Caco-2 (cell line): ENCODE results near the gene FBXO34. TPM values are rescaled to one million over a fixed set of nuclear protein-coding genes. Genes with fewer than 3 reads are reported as not detected.
"Not testable (repeated sequence)": the region's sequence is repeated elsewhere in the genome, so short reads cannot be mapped to it uniquely, and the experiment has no call there.

Source experiments
- BruUV-seq: library from RNA; stranded (reverse); fragments of 400-500 nt; replicated peaks from 2 replicates; lab custom pipeline; 2021; lab: Mats Ljungman, UMichigan
- CTCF ChIA-PET: fragments of 300-600 bp; sonication (Branson Sonifier 250); formaldehyde crosslinking; loops from one replicate; lab custom pipeline; 2022; ENCODE audit warnings: antibody characterized with exemption; lab: Charles Lee
- POLR2A ChIA-PET: fragments of 300-600 bp; sonication (Branson Sonifier 250); formaldehyde crosslinking; loops from one replicate; lab custom pipeline; 2022; ENCODE audit warnings: antibody characterized with exemption; lab: Charles Lee
- DNase-seq, 2 experiments: peaks; one replicate each; pipeline versions ENCODE4 v3.0.0 to v3.0.0-alpha.2; 2020 to 2022
- H3K27me3 ChIP-seq: replicated peaks from 2 replicates; pipeline ENCODE4 v1.6.0; 2011; ENCODE audit warnings: low read length; ENCODE audit not compliant: control insufficient read depth, insufficient read depth
- H3K36me3 ChIP-seq: 2 replicates; pipeline ENCODE4 v1.5.1; 2011; ENCODE audit warnings: low read length; ENCODE audit not compliant: control insufficient read depth, insufficient read depth
- H3K4me1 ChIP-seq: fragments of 250-450 bp; sonication (Bioruptor Pico); 2 replicates; pipeline ENCODE4 v1.5.1; 2020; ENCODE audit warnings: mild to moderate bottlenecking
- H3K4me3 ChIP-seq: 2 replicates; pipeline ENCODE4 v1.5.1; 2011; ENCODE audit warnings: low read depth, mild to moderate bottlenecking, control low read depth, low read length
- H3K9me3 ChIP-seq: fragments of 250-450 bp; sonication (Bioruptor Pico); 2 replicates; pipeline ENCODE4 v1.5.1; 2020; ENCODE audit warnings: mild to moderate bottlenecking, moderate library complexity
- H3K27ac Mint-ChIP-seq: one replicate; pipeline ENCODE4 v1.8.0; 2022; ENCODE audit warnings: mixed read lengths; ENCODE audit not compliant: unreplicated experiment
- H3K27me3 Mint-ChIP-seq: one replicate; pipeline ENCODE4 v1.8.0; 2022; ENCODE audit warnings: mixed read lengths; ENCODE audit not compliant: insufficient read depth, unreplicated experiment
- H3K36me3 Mint-ChIP-seq: one replicate; pipeline ENCODE4 v1.8.0; 2022; ENCODE audit warnings: mild to moderate bottlenecking, mixed read lengths; ENCODE audit not compliant: insufficient read depth, unreplicated experiment
- H3K4me1 Mint-ChIP-seq: one replicate; pipeline ENCODE4 v1.8.0; 2022; ENCODE audit warnings: low read depth, mixed read lengths; ENCODE audit not compliant: unreplicated experiment
- H3K4me3 Mint-ChIP-seq: one replicate; pipeline ENCODE4 v1.8.0; 2022; ENCODE audit warnings: mild to moderate bottlenecking, moderate library complexity, mixed read lengths; ENCODE audit not compliant: unreplicated experiment
- H3K9me3 Mint-ChIP-seq: one replicate; pipeline ENCODE4 v1.8.0; 2022; ENCODE audit warnings: mixed read lengths; ENCODE audit not compliant: unreplicated experiment
- CTCF ChIP-seq, 2 experiments: fragments of 200-600 bp in 1 of 2; IDR thresholded peaks; 1 replicate in 1 of 2; 2 replicates in 1 of 2; pipeline versions ENCODE4 v1.5.1 to v1.8.0; 2011 to 2022; ENCODE audit warnings: antibody characterized with exemption in 1 of 2, control low read depth in 1 of 2, inconsistent platforms in 1 of 2, low read depth in 1 of 2, low read length in 1 of 2, mild to moderate bottlenecking in 1 of 2, moderate library complexity in 1 of 2; ENCODE audit not compliant: insufficient read depth in 1 of 2, severe bottlenecking in 1 of 2, unreplicated experiment in 1 of 2
- intact Hi-C: fragments of 100-400 bp; cut with micrococcal nuclease; formaldehyde crosslinking; loops from one replicate; pipeline ENCODE4 v1.10.0; 2022; ENCODE audit not compliant: unreplicated experiment
- total RNA-seq: library from RNA; stranded (reverse); gene quantifications from 2 replicates; pipeline ENCODE4 v1.2.3, GENCODE V29; 2022

Gene FBXO34
- total RNA-seq, 1 experiment from 2014 or later: 23.7 TPM

GRCh38 chr14:55381561-55381960 is 110.3 kb downstream of the FBXO34 start:
- CTCF ChIA-PET: interaction anchor here (1.0 kb wide), 1 partner anchor 27 kb away, joined by 8 read pairs; no protein-coding TSS in a partner anchor
- no TSS peak for BruUV-seq
- POLR2A ChIA-PET: no interaction called here

GRCh38 chr14:55382483-55382882 is 111.3 kb downstream of the FBXO34 start:
- intact Hi-C loops: no loop called here
- TF ChIP-seq CTCF (IDR thresholded peaks at IDR 0.05; ENCODE audit: insufficient read depth in 1 of 2, low read depth in 1 of 2, low read length in 1 of 2, severe bottlenecking in 1 of 2, unreplicated experiment in 1 of 2): no peak
- Histone ChIP-seq H3K4me3 (no peak overlapping the region), H3K36me3 (peaks cover 2% of the 10 kb centered on the region; the same call in 1 of the 2 replicates), H3K27me3 (no peaks in the 10 kb centered on the region), H3K9me3 (no peaks in the 10 kb centered on the region), H3K4me1 (peaks cover 29% of the 10 kb centered on the region)
- H3K9me3 Mint-ChIP-seq: no peaks in the 10 kb centered on the region
- CTCF ChIA-PET: no interaction called here
- H3K36me3 Mint-ChIP-seq: peaks cover 29% of the 10 kb centered on the region
- H3K4me1 Mint-ChIP-seq: peaks cover 14% of the 10 kb centered on the region
- H3K4me3 Mint-ChIP-seq: no peak overlapping the region
- peak in 1 of 2 experiments; percentile 4 for DNase-seq
- no TSS peak for BruUV-seq
- H3K27ac Mint-ChIP-seq: no peak overlapping the region
- H3K27me3 Mint-ChIP-seq: no peaks in the 10 kb centered on the region
- POLR2A ChIA-PET: no interaction called here

More at GRCh38 chr14:55381561-55381960, 110.3 kb downstream of the FBXO34 start:
- H3K27me3 ChIP-seq: no peaks in the 10 kb centered on the region
- Mint-ChIP-seq H3K27me3 (no peaks in the 10 kb centered on the region), H3K4me3 (no peak overlapping the region), H3K27ac (peak overlapping the region; percentile 71), H3K4me1 (peaks cover 14% of the 10 kb centered on the region), H3K36me3 (peaks cover 38% of the 10 kb centered on the region), H3K9me3 (no peaks in the 10 kb centered on the region)
- DNase-seq: no peak
- no peaks in the 10 kb centered on the region for H3K9me3 ChIP-seq
- no peak for TF ChIP-seq CTCF (IDR thresholded peaks at IDR 0.05; ENCODE audit: insufficient read depth in 1 of 2, low read depth in 1 of 2, low read length in 1 of 2, severe bottlenecking in 1 of 2, unreplicated experiment in 1 of 2)
- peaks cover 29% of the 10 kb centered on the region for H3K4me1 ChIP-seq
- intact Hi-C loops: no loop called here
- H3K36me3 ChIP-seq: no peaks in the 10 kb centered on the region; the same call in 1 of the 2 replicates
- H3K4me3 ChIP-seq: no peak overlapping the region

- peaks cover 29% of the 10 kb centered on the region for H3K4me1 ChIP-seq
- BruUV-seq, H3K4me3 Mint-ChIP-seq, H3K36me3 ChIP-seq, POLR2A ChIA-PET, DNase-seq, H3K27me3 Mint-ChIP-seq, intact Hi-C loops, H3K4me3 ChIP-seq, H3K27me3 ChIP-seq, H3K9me3 ChIP-seq, CTCF ChIA-PET, H3K9me3 Mint-ChIP-seq: not testable (repeated sequence)
- Mint-ChIP-seq H3K4me1 (peaks cover 14% of the 10 kb centered on the region), H3K36me3 (peaks cover 29% of the 10 kb centered on the region), H3K27ac (peak overlapping the region; percentile 31)
These were observed 111.8 kb downstream of the FBXO34 start for GRCh38 chr14:55383056-55383466.
